A673 (cell line): ENCODE results near the gene ECEL1.

ENCODE experiments used
- EZH2 ChIP-seq: fragments of 200-600 bp; sonication (generic); IDR thresholded peaks from 2 replicates; pipeline ENCODE4 v1.6.1; 2017; ENCODE audit warnings: borderline replicate concordance, low read depth, mild to moderate bottlenecking, mixed read lengths, antibody characterized with exemption, low read length; ENCODE audit not compliant: poor library complexity, severe bottlenecking
- TF ChIP-seq, protein P1 (sequence below): fragments of 300-800, 200-600 bp; sonication (generic); conservative IDR thresholded peaks from 2 replicates; pipeline ENCODE4 v1.5.1; 2017; ENCODE audit warnings: low read depth, mild to moderate bottlenecking, antibody characterized with exemption, low read length, moderate library complexity, mixed read lengths

DNA sequence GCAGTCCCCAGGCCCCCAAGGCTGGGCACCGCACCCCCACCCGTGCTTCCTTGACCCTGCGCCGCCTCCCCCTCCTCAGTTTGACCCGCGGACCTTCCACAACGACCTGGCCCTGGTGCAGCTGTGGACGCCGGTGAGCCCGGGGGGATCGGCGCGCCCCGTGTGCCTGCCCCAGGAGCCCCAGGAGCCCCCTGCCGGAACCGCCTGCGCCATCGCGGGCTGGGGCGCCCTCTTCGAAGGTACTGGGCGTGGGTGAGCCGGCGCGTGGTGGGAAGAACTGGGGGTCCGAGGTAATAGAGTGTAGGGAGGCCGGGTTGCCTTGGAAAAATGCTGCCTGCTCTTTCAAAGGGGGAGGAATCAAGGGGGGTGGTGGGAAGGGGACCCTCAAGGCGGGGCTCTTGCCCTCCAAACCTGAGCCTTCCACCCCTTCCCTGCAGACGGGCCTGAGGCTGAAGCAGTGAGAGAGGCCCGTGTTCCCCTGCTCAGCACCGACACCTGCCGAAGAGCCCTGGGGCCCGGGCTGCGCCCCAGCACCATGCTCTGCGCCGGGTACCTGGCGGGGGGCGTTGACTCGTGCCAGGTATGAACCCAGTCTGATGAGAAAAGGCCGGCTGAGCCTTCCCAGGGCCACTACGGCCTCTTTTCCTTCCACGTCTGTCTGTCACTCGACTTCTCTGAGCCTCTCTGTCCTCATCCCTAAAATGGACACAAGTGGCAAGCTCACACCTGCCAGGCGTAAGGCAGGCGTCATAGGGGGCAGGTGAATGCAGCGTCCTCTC lies 35.2 kb upstream of the ECEL1 start:
- TF ChIP-seq, protein P1, sequence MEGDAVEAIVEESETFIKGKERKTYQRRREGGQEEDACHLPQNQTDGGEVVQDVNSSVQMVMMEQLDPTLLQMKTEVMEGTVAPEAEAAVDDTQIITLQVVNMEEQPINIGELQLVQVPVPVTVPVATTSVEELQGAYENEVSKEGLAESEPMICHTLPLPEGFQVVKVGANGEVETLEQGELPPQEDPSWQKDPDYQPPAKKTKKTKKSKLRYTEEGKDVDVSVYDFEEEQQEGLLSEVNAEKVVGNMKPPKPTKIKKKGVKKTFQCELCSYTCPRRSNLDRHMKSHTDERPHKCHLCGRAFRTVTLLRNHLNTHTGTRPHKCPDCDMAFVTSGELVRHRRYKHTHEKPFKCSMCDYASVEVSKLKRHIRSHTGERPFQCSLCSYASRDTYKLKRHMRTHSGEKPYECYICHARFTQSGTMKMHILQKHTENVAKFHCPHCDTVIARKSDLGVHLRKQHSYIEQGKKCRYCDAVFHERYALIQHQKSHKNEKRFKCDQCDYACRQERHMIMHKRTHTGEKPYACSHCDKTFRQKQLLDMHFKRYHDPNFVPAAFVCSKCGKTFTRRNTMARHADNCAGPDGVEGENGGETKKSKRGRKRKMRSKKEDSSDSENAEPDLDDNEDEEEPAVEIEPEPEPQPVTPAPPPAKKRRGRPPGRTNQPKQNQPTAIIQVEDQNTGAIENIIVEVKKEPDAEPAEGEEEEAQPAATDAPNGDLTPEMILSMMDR, result no peak
- no peak for TF ChIP-seq EZH2
